ENCODE data around the gene IGFL3. TPM values are rescaled to one million over a fixed set of nuclear protein-coding genes. Genes with fewer than 3 reads are reported as not detected.

Gene IGFL3
- total RNA-seq, 4 donors from 2014 or later, result not detected

- H3K4me3 ChIP-seq, result no peak overlapping the region
- WGBS, 2 donors, result 33 to 40% methylated on average over 3 of the region's 3 CpGs
- TF ChIP-seq POLR2A (IDR thresholded peaks at IDR 0.05) (no peak), CTCF (IDR thresholded peaks at IDR 0.05) (no peak)
- no peak overlapping the region for H3K27ac ChIP-seq
- no peaks in the 10 kb centered on the region for H3K36me3 ChIP-seq
- H3K27me3 ChIP-seq, result peaks cover 0 to 16% (median 0%) of the 10 kb centered on the region in 4 donors
- no peak for DNase-seq
- peaks cover 0 to 6% (median 0%) of the 10 kb centered on the region in 3 donors for H3K4me1 ChIP-seq
- intact Hi-C loops (cut with DNase I), result no loop called here
- H3K9me3 ChIP-seq, result no peaks in the 10 kb centered on the region
Observed at GRCh38 chr19:46144756-46145155, 20.3 kb upstream of the IGFL3 start.

- Histone ChIP-seq H3K4me1 (no peaks in the 10 kb centered on the region), H3K27me3 (no peaks in the 10 kb centered on the region), H3K9me3 (no peaks in the 10 kb centered on the region), H3K27ac (no peak overlapping the region), H3K36me3 (no peaks in the 10 kb centered on the region), H3K4me3 (no peak overlapping the region)
- DNase-seq, result no peak
- 68 to 71% methylated on average over 4 of the region's 4 CpGs for WGBS, 2 donors
- intact Hi-C loops (cut with DNase I), result no loop called here
- TF ChIP-seq POLR2A (IDR thresholded peaks at IDR 0.05) (no peak), CTCF (IDR thresholded peaks at IDR 0.05) (no peak)
Observed at GRCh38 chr19:46142294-46142693, 17.8 kb upstream of the IGFL3 start.

GRCh38 chr19:46141421-46141820 is 16.9 kb upstream of the IGFL3 start:
- intact Hi-C loops (cut with DNase I), result no loop called here
- no peaks in the 10 kb centered on the region for H3K36me3 ChIP-seq
- TF ChIP-seq POLR2A (IDR thresholded peaks at IDR 0.05) (no peak), CTCF (IDR thresholded peaks at IDR 0.05) (no peak)
- no peak for DNase-seq
- H3K27ac ChIP-seq, result no peak overlapping the region
- 50 to 63% methylated on average over 1 of the region's 1 CpG for WGBS, 2 donors
- no peaks in the 10 kb centered on the region for H3K9me3 ChIP-seq
- H3K4me1 ChIP-seq, result no peaks in the 10 kb centered on the region
- no peak overlapping the region for H3K4me3 ChIP-seq
- no peaks in the 10 kb centered on the region for H3K27me3 ChIP-seq

GRCh38 chr19:46137915-46138473 is 13.5 kb upstream of the IGFL3 start:
- 78 to 88% methylated on average over 2 to 4 of the region's 4 CpGs for WGBS, 2 donors
- Histone ChIP-seq H3K4me1 (peaks cover 2 to 17% (median 13%) of the 10 kb centered on the region in 3 donors), H3K4me3 (no peak overlapping the region), H3K27me3 (no peaks in the 10 kb centered on the region), H3K36me3 (no peaks in the 10 kb centered on the region), H3K27ac (no peak overlapping the region), H3K9me3 (no peaks in the 10 kb centered on the region)
- no peak for DNase-seq
- TF ChIP-seq CTCF (IDR thresholded peaks at IDR 0.05) (no peak), POLR2A (IDR thresholded peaks at IDR 0.05) (no peak)
- intact Hi-C loops (cut with DNase I), result no loop called here

GRCh38 chr19:46134527-46134926 is 10.0 kb upstream of the IGFL3 start:
- H3K27ac ChIP-seq, result peak overlapping the region in 1 of 4 donors; percentile 84
- H3K9me3 ChIP-seq, result no peaks in the 10 kb centered on the region
- no peak overlapping the region for H3K4me3 ChIP-seq
- H3K4me1 ChIP-seq, result peaks cover 4 to 23% (median 16%) of the 10 kb centered on the region in 3 donors
- H3K27me3 ChIP-seq, result no peaks in the 10 kb centered on the region
- DNase-seq, result no peak
- no peak for TF ChIP-seq POLR2A (IDR thresholded peaks at IDR 0.05)
- no peak for TF ChIP-seq CTCF (IDR thresholded peaks at IDR 0.05)
- intact Hi-C loops (cut with DNase I), result no loop called here
- no peaks in the 10 kb centered on the region for H3K36me3 ChIP-seq

Data from esophagus squamous epithelium (tissue), 5 donors.